Liver (tissue), 9 donors: ENCODE results near the gene MAP3K5. TPM values are rescaled to one million over a fixed set of nuclear protein-coding genes. Genes with fewer than 3 reads are reported as not detected.

Experiments
- DNase-seq: peaks from one replicate; pipeline ENCODE4 v3.0.0-alpha.2; 2017; ENCODE audit warnings: low spot score
- H3K27ac ChIP-seq, 2 donors: one replicate each; pipeline ENCODE4 v1.7.0; 2013; ENCODE audit warnings: inconsistent platforms in 2 of 2, low read length in 2 of 2, control low read depth in 1 of 2, low read depth in 1 of 2, mild to moderate bottlenecking in 1 of 2
- H3K27me3 ChIP-seq, 4 donors: one replicate each; pipeline versions ENCODE4 v1.6.1 to v1.7.0; 2013; ENCODE audit warnings: low read length in 3 of 4, inconsistent platforms in 1 of 4, mild to moderate bottlenecking in 1 of 4, moderate library complexity in 1 of 4; ENCODE audit not compliant: control insufficient read depth in 4 of 4, insufficient read depth in 4 of 4
- H3K36me3 ChIP-seq, 4 donors: one replicate each; pipeline versions ENCODE4 v1.6.1 to v1.7.0; 2013; ENCODE audit warnings: low read length in 3 of 4, mild to moderate bottlenecking in 3 of 4, low read depth in 1 of 4, moderate library complexity in 1 of 4; ENCODE audit not compliant: control insufficient read depth in 4 of 4, insufficient read depth in 3 of 4
- H3K4me1 ChIP-seq, 4 donors: one replicate each; pipeline versions ENCODE4 v1.6.1 to v1.7.0; 2013; ENCODE audit warnings: low read length in 3 of 4, mild to moderate bottlenecking in 3 of 4, moderate library complexity in 1 of 4; ENCODE audit not compliant: control insufficient read depth in 4 of 4, insufficient read depth in 4 of 4
- H3K4me3 ChIP-seq, 3 donors: one replicate each; pipeline versions ENCODE4 v1.6.1 to v1.7.0; 2013; ENCODE audit warnings: low read length in 3 of 3, control low read depth in 1 of 3, low read depth in 1 of 3, mild to moderate bottlenecking in 1 of 3
- H3K9ac ChIP-seq, 2 donors: one replicate each; pipeline ENCODE4 v1.7.0; 2013; ENCODE audit warnings: low read length in 2 of 2, mild to moderate bottlenecking in 2 of 2, moderate library complexity in 2 of 2, control low read depth in 1 of 2, low read depth in 1 of 2
- H3K9me3 ChIP-seq, 4 donors: one replicate each; pipeline versions ENCODE4 v1.6.1 to v1.7.0; 2013; ENCODE audit warnings: low read length in 3 of 4; ENCODE audit not compliant: control insufficient read depth in 4 of 4
- CTCF ChIP-seq: fragments of 150-350 bp; IDR thresholded peaks from 2 replicates; pipeline ENCODE4 v1.5.1; 2017; ENCODE audit warnings: improper control_type of control experiment, low read depth, low read length; ENCODE audit not compliant: missing input control
- EGR1 ChIP-seq, 2 donors: IDR thresholded peaks; 2 replicates each; pipeline ENCODE4 v1.6.1; 2016 to 2018; ENCODE audit warnings: antibody characterized with exemption in 2 of 2, low read depth in 2 of 2
- FOXA1 ChIP-seq: IDR thresholded peaks from 2 replicates; pipeline ENCODE4 v1.6.1; 2016; ENCODE audit warnings: antibody characterized with exemption
- GABPA ChIP-seq, 2 donors: IDR thresholded peaks in 1 of 2; conservative IDR thresholded peaks in 1 of 2; 2 replicates each; pipeline ENCODE4 v1.6.1; 2016; ENCODE audit warnings: antibody characterized with exemption in 2 of 2, mild to moderate bottlenecking in 1 of 2, moderate library complexity in 1 of 2
- HNF4A ChIP-seq, 2 donors: conservative IDR thresholded peaks; 2 replicates each; pipeline ENCODE4 v1.6.1; 2016; ENCODE audit warnings: antibody characterized with exemption in 2 of 2, mild to moderate bottlenecking in 2 of 2
- HNF4G ChIP-seq: IDR thresholded peaks from 2 replicates; pipeline ENCODE4 v1.6.1; 2016; ENCODE audit warnings: antibody characterized with exemption
- JUND ChIP-seq, 2 donors: IDR thresholded peaks; 2 replicates each; pipeline ENCODE4 v1.6.1; 2016; ENCODE audit warnings: antibody characterized with exemption in 2 of 2
- MAX ChIP-seq: IDR thresholded peaks from 2 replicates; pipeline ENCODE4 v1.6.1; 2016; ENCODE audit warnings: antibody characterized with exemption
- RAD21 ChIP-seq, 2 donors: IDR thresholded peaks; 2 replicates each; pipeline ENCODE4 v1.6.1; 2016; ENCODE audit warnings: antibody characterized with exemption in 2 of 2, mild to moderate bottlenecking in 2 of 2
- RXRA ChIP-seq, 2 donors: IDR thresholded peaks; 2 replicates each; pipeline ENCODE4 v1.6.1; 2017 to 2018; ENCODE audit warnings: antibody characterized with exemption in 2 of 2, mild to moderate bottlenecking in 1 of 2
- SP1 ChIP-seq: IDR thresholded peaks from 2 replicates; pipeline ENCODE4 v1.6.1; 2018; ENCODE audit warnings: antibody characterized with exemption, mild to moderate bottlenecking
- YY1 ChIP-seq: IDR thresholded peaks from 2 replicates; pipeline ENCODE4 v1.6.1; 2016; ENCODE audit warnings: antibody characterized with exemption, mild to moderate bottlenecking
- WGBS: extraction: QIAGEN DNeasy Blood & Tissue Kit; methylation state at CpG from one replicate; pipeline ENCODE4 v1.1.7; 2013; 5-methylcytosine and 5-hydroxymethylcytosine counted together
- polyA plus RNA-seq, 2 donors: library from polyadenylated mRNA; stranded (reverse) in 1 of 2; unstranded in 1 of 2; fragments of 200-250 nt in 1 of 2; fragments of >200 nt in 1 of 2; fragmentation: Nextera tagmentation in 1 of 2; extraction: Ambion mirVana in 1 of 2; gene quantifications; one replicate each; pipeline versions ENCODE4 v1.2.1 to v1.2.3, GENCODE V29; 2013 to 2015
- total RNA-seq, 2 donors: library from RNA; depleted of rRNA; stranded (reverse); fragments of >200 nt; gene quantifications; one replicate each; pipeline ENCODE4 v1.2.3, GENCODE V29; 2014
- donor health status: healthy.
- donor health status: healthy.
- donor health status: healthy.
- donor health status: healthy.
- donor health status: healthy.

The MAP3K5 gene
- total and polyA plus RNA-seq, 4 donors, result 2.9 to 18.0 (median 5.5) TPM

- peak within 1 kb of the TSS; percentile 68 to 82 for H3K9ac ChIP-seq
- H3K36me3 ChIP-seq, result peaks cover 0 to 9% (median 3%) of the 10 kb centered on the region in 4 donors
- peak within 1 kb of the TSS; percentile 66 to 91 (median 85) for H3K4me3 ChIP-seq
- peak; percentile 86 for DNase-seq
- no peaks in the 10 kb centered on the region for H3K9me3 ChIP-seq
- H3K4me1 ChIP-seq, result peaks cover 0 to 7% (median 2%) of the 10 kb centered on the region in 4 donors
- no peak for TF ChIP-seq JUND (IDR thresholded peaks at IDR 0.05)
- TF ChIP-seq CTCF, result peak; percentile 52
- TF ChIP-seq RXRA (IDR thresholded peaks at IDR 0.05), result peak; percentile 34 to 35
- peak; percentile 19 for TF ChIP-seq SP1
- TF ChIP-seq HNF4A (conservative IDR thresholded peaks at IDR 0.05), result no peak
- no peak for TF ChIP-seq FOXA1
- peak; percentile 98 for TF ChIP-seq YY1
- TF ChIP-seq RAD21 (IDR thresholded peaks at IDR 0.05), result peak in 1 of 2 donors; percentile 55
- peak; percentile 30 to 79 for TF ChIP-seq GABPA (IDR thresholded peaks at IDR 0.05 in 1 of 2, conservative IDR thresholded peaks at IDR 0.05 in 1 of 2)
- peak in 1 of 2 donors; percentile 7 for TF ChIP-seq EGR1 (IDR thresholded peaks at IDR 0.05; ENCODE audit: low read depth in 2 of 2)
- peak; percentile 36 for TF ChIP-seq MAX
- TF ChIP-seq HNF4G, result no peak
- H3K27ac ChIP-seq, result peak within 1 kb of the TSS; percentile 79 to 91
- no peaks in the 10 kb centered on the region for H3K27me3 ChIP-seq
- WGBS, result under 1% methylated on average over 78 of the region's 78 CpGs
Measured at GRCh38 chr6:136822376-136823127, 30.3 kb upstream of the MAP3K5 start, which contains the start of gene PEX7. Gene PEX7, plus strand, starts transcription at chr6:136822592. Its CDS starts 74 bp downstream, at chr6:136822666.

GRCh38 chr6:136822046-136822375 is 29.7 kb upstream of the MAP3K5 start:
- Histone ChIP-seq H3K4me1 (peaks cover 0 to 7% (median 2%) of the 10 kb centered on the region in 4 donors), H3K9me3 (no peaks in the 10 kb centered on the region), H3K27me3 (no peaks in the 10 kb centered on the region), H3K9ac (peak overlapping the region; percentile 68 to 82), H3K4me3 (peak overlapping the region; percentile 66 to 91 (median 85)), H3K36me3 (peaks cover 0 to 8% (median 3%) of the 10 kb centered on the region in 4 donors), H3K27ac (peak overlapping the region; percentile 79 to 91)
- 2% methylated on average over 11 of the region's 11 CpGs for WGBS
- no peak for DNase-seq
- TF ChIP-seq CTCF, result no peak
- TF ChIP-seq YY1, result no peak
- peak in 1 of 2 donors; percentile 25 for TF ChIP-seq EGR1 (IDR thresholded peaks at IDR 0.05; ENCODE audit: low read depth in 2 of 2)
- TF ChIP-seq MAX, result peak; percentile 7
